ENCODE results near the gene DCTPP1.

The DCTPP1 gene

DNA sequence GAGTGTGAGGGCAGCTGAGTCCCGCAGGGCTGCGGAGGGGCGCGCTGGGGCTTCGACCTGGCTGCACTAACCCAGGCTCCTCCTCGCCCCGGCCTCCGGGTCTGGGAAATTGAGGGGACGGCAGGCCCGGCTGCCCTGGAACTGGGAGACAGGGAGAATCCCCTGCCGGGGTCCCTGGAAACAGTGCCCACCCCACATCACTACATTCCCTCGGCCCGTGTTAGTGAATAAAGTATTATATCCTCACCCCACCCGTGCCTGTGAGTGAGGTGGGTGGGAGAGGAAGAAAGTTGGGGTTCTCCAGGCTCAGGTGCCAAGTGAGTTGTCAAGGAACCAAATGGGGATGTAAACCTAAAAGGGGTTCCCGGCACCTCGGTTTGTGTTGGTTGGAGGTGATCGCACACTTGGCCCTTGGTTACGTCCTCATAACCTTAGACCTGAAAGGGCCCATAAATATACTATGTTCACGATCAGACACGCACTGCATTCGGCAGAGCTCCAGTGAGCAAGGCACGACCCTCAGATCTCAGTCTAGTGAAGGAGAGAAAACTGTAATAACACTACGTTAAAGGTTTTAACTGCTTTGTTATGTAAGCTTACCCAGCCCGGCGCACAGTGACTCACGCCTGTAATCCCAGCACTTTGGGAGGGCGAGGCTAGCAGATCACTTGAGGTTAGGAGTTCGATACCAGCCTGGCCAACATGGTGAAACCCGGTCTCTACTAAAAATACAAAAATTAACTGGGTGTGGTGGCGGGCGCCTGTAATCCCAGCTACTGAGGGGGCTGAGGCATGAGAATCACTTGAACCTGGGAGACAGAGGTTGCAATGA lies 11.3 kb downstream of the DCTPP1 start:
- no peak for TF ChIP-seq CTCF (IDR thresholded peaks at IDR 0.05; ENCODE audit: low read depth, low read length)
- H3K9me3 ChIP-seq (ENCODE audit: severe bottlenecking): no peaks in the 10 kb centered on the region
- H3K27me3 ChIP-seq (ENCODE audit: insufficient read depth, low read depth, severe bottlenecking): no peaks in the 10 kb centered on the region
- no peak for DNase-seq
- H3K27ac ChIP-seq: peak overlapping the region; percentile 70
- peaks cover 41% of the 10 kb centered on the region for H3K36me3 ChIP-seq
- peak overlapping the region; percentile 32 for H3K4me3 ChIP-seq (ENCODE audit: low read depth, low read length)

DNA sequence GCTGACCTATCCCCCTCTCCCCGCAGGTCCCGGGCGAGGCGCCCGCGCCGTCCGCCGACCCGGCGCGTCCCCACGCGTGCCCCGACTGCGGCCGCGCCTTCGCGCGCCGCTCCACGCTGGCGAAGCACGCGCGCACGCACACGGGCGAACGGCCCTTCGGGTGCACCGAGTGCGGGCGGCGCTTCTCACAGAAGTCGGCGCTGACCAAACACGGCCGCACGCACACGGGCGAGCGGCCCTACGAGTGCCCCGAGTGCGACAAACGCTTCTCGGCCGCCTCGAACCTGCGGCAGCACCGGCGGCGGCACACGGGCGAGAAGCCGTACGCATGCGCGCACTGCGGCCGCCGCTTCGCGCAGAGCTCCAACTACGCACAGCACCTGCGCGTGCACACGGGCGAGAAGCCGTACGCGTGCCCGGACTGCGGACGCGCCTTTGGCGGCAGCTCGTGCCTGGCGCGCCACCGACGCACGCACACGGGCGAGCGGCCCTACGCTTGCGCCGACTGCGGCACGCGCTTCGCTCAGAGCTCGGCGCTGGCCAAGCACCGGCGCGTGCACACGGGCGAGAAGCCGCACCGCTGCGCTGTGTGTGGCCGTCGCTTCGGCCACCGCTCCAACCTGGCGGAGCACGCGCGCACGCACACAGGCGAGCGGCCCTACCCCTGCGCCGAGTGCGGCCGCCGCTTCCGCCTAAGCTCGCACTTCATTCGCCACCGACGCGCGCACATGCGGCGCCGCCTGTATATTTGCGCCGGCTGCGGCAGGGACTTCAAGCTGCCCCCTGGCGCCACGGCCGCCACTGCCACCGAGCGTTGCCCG lies 12.1 kb downstream of the DCTPP1 start:
- Histone ChIP-seq H3K27me3 (ENCODE audit: insufficient read depth, low read depth, severe bottlenecking) (no peaks in the 10 kb centered on the region), H3K9me3 (ENCODE audit: severe bottlenecking) (no peaks in the 10 kb centered on the region), H3K27ac (peak overlapping the region; percentile 70), H3K4me3 (ENCODE audit: low read depth, low read length) (peak overlapping the region; percentile 44), H3K36me3 (peaks cover 41% of the 10 kb centered on the region)
- DNase-seq: peak; percentile 91
- no peak for TF ChIP-seq CTCF (IDR thresholded peaks at IDR 0.05; ENCODE audit: low read depth, low read length)

- no peak for TF ChIP-seq CTCF (IDR thresholded peaks at IDR 0.05; ENCODE audit: low read depth, low read length)
- Histone ChIP-seq H3K36me3 (peaks cover 40% of the 10 kb centered on the region), H3K9me3 (ENCODE audit: severe bottlenecking) (no peaks in the 10 kb centered on the region), H3K27ac (no peak overlapping the region; the same call in 1 of the 2 replicates), H3K27me3 (ENCODE audit: insufficient read depth, low read depth, severe bottlenecking) (no peaks in the 10 kb centered on the region), H3K4me3 (ENCODE audit: low read depth, low read length) (peak overlapping the region; percentile 44)
- DNase-seq: no peak
These were observed 13.0 kb downstream of the DCTPP1 start for GRCh38 chr16:30416624-30417528.

DNA sequence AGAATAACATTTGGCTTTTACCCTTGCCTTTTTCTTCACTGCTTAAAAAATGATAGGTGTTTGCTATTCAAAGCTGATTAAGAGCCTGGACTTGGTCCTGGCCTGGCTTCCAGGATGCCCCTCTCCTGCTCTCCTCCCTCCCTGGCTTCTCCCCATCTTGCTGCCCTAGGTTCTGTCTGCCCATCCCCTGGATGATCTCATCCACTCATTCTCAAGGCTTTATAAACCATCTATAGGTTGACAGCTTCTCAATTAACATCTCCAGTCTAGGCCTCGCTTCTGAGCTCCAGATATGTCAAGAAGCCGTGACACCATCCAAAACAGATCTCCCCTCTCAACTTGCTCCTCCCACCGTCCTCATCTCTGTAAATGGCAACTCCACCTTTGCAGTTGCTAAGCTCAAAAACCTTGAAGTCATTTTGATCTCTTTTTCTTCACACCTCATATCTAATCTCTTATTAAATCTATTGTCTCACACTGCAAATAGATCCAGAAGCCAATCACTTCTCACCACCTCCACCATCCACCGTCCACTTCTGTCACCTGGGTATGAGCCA lies 13.7 kb downstream of the DCTPP1 start:
- Histone ChIP-seq H3K27me3 (ENCODE audit: insufficient read depth, low read depth, severe bottlenecking) (no peaks in the 10 kb centered on the region), H3K27ac (no peak overlapping the region), H3K36me3 (peaks cover 40% of the 10 kb centered on the region), H3K4me3 (ENCODE audit: low read depth, low read length) (no peak overlapping the region), H3K9me3 (ENCODE audit: severe bottlenecking) (no peaks in the 10 kb centered on the region)
- no peak for DNase-seq
- TF ChIP-seq CTCF (IDR thresholded peaks at IDR 0.05; ENCODE audit: low read depth, low read length): no peak

GRCh38 chr16:30414159-30414558 lies 15.7 kb downstream of the DCTPP1 start:
- no peaks in the 10 kb centered on the region for H3K9me3 ChIP-seq (ENCODE audit: severe bottlenecking)
- DNase-seq: no peak
- H3K4me3 ChIP-seq (ENCODE audit: low read depth, low read length): no peak overlapping the region
- no peak for TF ChIP-seq CTCF (IDR thresholded peaks at IDR 0.05; ENCODE audit: low read depth, low read length)
- H3K36me3 ChIP-seq: peaks cover 48% of the 10 kb centered on the region
- no peak overlapping the region for H3K27ac ChIP-seq
- no peaks in the 10 kb centered on the region for H3K27me3 ChIP-seq (ENCODE audit: insufficient read depth, low read depth, severe bottlenecking)
